Superior temporal gyrus (tissue), 1 donor: Measurements from ENCODE around the gene CALML4.
A peak's percentile ranks its signal among the peaks of the same experiment; 100 is the strongest.
"Not testable (repeated sequence)": the region's sequence is repeated elsewhere in the genome, so short reads cannot be mapped to it uniquely, and the experiment has no call there.

ENCODE experiments used
- DNase-seq: peaks from one replicate; pipeline ENCODE4 v3.0.0-alpha.2; 2016; ENCODE audit errors: extremely low spot score

The CALML4 gene

GRCh38 chr15:68204776-68205557 lies at the start of gene CALML4:
CALML4 (minus strand) TSS chr15:68205332; CDS start chr15:68205247, 85 bp downstream.
- DNase-seq = no peak

GRCh38 chr15:68252925-68253534 lies 47.9 kb upstream of the CALML4 start:
- peak; percentile 92 for DNase-seq

GRCh38 chr15:68249058-68249713 lies 44.1 kb upstream of the CALML4 start:
- DNase-seq = no peak

GRCh38 chr15:68244235-68244634 lies 39.1 kb upstream of the CALML4 start:
- DNase-seq = no peak

GRCh38 chr15:68241088-68241935 lies 36.2 kb upstream of the CALML4 start:
- no peak for DNase-seq

GRCh38 chr15:68239025-68239424 lies 33.9 kb upstream of the CALML4 start:
- no peak for DNase-seq

GRCh38 chr15:68235022-68235421 lies 29.9 kb upstream of the CALML4 start:
- DNase-seq = no peak

- not testable (repeated sequence) for DNase-seq
Measured at GRCh38 chr15:68234520-68234919, 29.4 kb upstream of the CALML4 start.

GRCh38 chr15:68234060-68234459 lies 28.9 kb upstream of the CALML4 start:
- DNase-seq = no peak

- DNase-seq = no peak
Measured at GRCh38 chr15:68232937-68233336, 27.8 kb upstream of the CALML4 start.

- DNase-seq = no peak
Measured at GRCh38 chr15:68232449-68232848, 27.3 kb upstream of the CALML4 start.

GRCh38 chr15:68231102-68231818 lies 26.1 kb upstream of the CALML4 start:
- DNase-seq = no peak

GRCh38 chr15:68230157-68231100 lies 25.3 kb upstream of the CALML4 start:
- DNase-seq = peak; percentile 52

- DNase-seq = peak; percentile 79
Measured at GRCh38 chr15:68229386-68230156, 24.4 kb upstream of the CALML4 start, which contains the start of gene CLN6. CLN6 (minus strand) TSS chr15:68229728; CDS start chr15:68229584, 144 bp downstream.

- DNase-seq = no peak
Measured at GRCh38 chr15:68228971-68229385, 23.8 kb upstream of the CALML4 start.

- no peak for DNase-seq
Measured at GRCh38 chr15:68228143-68228970, 23.2 kb upstream of the CALML4 start.

- no peak for DNase-seq
Measured at GRCh38 chr15:68227643-68228142, 22.6 kb upstream of the CALML4 start.

GRCh38 chr15:68225442-68225841 lies 20.3 kb upstream of the CALML4 start:
- not testable (repeated sequence) for DNase-seq
